Measurements from ENCODE around the gene KPNA1.

Gene KPNA1

DNA sequence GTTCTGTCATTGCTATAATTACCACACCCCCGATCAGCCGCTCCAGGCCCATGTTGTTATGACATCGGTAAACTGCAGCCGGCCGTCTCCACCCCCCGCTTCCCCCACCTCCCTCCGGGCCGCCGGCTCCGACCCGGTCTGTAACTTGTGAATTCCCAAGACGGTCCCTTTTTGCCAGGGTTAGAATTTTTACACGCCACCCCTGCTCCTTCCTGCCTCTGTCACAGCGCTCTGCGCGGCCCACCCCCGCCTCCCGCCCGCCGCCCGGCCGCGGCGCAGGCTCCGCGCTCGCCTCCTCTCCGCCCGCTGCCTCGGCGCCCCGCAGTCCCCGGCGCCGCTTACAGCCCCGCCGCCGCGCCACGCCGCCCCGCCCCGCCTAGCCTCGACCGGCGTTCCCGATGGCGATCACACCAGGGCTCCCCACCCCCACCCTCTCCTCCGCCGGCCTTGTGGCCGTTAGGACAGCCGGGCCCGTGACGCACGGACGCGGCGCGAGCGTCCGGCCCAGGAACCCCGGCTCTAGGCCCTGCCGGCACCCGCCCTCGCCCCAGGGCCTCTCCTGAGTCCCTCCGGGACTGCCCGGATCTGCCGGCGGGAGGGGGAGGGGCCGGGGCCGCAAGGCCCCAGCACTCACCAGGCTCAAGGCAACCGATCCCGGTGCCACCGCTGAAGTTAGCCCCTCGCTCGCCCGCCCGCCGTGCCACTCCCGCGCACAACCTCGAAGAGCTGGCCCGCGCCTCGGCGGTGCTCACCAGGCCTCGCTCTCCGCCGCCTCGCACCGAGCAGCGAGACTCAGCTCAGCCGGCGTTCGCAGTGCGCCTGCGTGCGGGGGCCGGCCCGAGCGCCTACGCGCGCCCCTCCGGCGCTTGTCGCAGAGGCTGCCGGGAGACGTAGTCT lies at the start of gene KPNA1:
TSS of gene KPNA1 (minus strand) at position 817 of the 897 bp plus-strand sequence. CDS start 18,374 bp downstream, outside the sequence.
- peak; percentile 73 to 81 for DNase-seq (ENCODE audit: low read depth in 2 of 2)

DNA sequence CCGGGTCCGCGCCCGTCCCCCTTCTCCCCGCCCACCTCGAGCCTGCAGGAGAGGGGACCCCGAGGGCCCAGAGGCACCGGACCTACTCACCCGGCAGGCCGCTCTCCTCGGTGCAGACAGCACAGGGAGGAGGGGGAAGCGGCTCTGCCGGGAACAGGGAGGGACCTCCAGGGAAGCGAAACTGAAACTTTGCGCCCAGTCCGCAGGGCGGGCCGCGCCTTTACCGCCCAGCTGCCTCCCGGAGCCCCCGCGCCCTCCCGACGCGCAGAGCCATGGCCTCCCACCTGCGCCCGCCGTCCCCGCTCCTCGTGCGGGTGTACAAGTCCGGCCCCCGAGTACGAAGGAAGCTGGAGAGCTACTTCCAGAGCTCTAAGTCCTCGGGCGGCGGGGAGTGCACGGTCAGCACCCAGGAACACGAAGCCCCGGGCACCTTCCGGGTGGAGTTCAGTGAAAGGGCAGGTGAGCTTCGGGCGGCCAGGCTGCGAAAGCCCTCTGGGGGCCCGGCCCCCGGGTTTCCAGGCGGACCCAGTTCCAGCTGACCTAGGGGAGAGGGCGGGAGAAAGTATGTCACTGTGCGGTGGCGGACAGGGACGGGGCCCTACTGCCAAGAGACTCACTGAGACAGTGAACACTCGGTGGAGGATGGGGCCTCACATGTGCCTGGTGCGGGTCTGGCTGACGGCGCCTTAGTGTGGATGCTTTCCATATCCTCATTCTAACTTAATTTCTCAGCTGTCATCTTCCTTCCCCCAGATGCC lies 49.6 kb upstream of the KPNA1 start, which contains the start of the genes DTX3L and PARP9:
TSS of gene DTX3L (plus strand) at position 184 of the 758 bp plus-strand sequence. CDS start at position 273, 89 bp downstream.
TSS of gene PARP9 (minus strand) at position 146 of the 758 bp plus-strand sequence. CDS start 4,680 bp downstream, outside the sequence.
- DNase-seq (ENCODE audit: low read depth in 2 of 2), result peak; percentile 72 to 76

DNA sequence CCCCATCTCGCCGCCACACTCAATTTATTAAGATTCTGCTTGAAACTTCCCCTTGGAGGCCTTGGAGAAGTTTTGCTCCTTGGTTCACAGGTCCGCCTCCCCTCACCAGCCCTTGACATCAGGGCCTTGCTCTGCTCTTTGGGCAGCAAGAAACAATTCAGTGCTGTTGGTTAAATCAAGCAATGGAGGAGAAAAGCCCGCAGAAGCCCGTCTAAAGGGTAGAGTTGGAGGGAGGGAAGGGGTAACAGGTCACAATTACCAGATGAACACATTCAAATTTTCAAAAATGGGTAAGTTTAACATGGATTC lies 48.9 kb upstream of the KPNA1 start:
- no peak for DNase-seq (ENCODE audit: low read depth in 2 of 2)

DNA sequence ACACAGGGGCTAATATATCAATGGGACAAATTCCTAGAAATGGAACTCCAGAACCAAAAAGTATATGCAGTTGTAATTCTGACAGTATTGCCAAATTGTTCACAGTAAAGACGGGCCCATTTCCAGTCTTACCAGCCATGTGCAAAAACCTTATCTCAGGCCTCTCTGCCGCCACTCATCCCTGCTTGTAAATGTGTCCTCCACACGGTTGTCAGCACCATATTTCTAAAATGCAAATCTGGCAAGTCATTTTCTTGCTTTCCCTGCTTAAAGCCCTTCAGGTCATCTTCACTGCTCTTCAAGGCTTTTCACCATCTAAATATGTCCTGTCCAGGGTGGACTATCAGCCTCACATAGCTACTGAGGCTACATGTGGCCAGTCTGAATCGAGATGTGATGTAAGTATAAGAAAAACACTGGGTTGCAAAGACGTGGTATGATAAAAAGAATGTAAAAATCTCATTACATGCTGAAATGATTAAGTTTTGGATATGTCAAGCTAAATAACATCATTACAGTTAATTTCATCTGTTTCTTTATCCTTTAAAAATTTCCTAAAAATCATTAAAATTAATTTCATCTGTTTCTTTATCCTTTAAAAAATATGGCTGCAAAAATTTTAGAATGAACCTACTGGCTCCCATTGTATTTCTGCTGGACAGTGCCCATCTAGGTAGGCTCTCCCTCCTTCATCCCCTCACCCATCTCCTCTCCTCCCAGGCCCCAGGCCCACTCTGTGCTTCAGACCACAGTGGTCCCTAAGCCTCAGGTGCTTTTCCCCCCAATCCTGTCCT lies 48.4 kb upstream of the KPNA1 start:
- no peak for DNase-seq (ENCODE audit: low read depth in 2 of 2)

DNA sequence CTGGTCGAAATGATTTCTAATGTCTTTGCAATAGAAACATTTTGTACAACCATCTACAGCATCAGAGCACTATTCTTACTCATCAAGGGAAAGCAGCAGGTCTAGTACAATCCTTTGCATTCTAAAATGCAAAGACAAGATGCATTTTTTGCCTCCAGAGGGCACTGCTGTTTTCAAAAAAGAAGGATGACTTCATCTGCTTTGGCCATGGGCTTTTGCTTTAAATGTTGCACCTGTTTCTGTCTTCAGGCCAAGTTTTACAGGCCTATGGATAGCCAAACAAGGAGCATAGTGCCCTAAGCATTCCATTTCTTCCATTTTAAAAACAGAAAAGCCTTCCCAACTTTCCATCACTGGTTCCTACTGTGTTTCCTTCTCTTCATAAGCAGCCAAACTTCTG lies 45.9 kb upstream of the KPNA1 start:
- DNase-seq (ENCODE audit: low read depth in 2 of 2), result peak in 1 of 2 donors; percentile 44

DNA sequence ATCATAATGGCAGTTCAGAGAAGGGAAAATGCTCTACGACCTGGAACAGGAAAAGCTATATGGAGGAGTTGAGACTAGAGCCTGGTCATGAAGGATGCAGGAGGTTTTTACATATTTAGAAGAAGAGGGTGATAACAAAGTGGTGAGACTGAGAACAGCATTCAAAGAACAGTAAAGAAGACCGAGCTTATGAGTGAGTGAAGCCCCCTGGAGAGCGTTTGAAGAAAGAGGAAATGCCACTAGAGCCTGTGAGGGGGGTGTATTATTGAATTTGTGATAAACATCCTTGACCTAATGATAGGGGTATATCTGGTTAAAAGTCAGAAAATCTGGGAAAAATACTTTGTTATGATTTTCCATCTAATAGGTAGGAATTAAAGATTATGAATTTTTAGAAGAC lies 45.2 kb upstream of the KPNA1 start:
- DNase-seq (ENCODE audit: low read depth in 2 of 2), result no peak

DNA sequence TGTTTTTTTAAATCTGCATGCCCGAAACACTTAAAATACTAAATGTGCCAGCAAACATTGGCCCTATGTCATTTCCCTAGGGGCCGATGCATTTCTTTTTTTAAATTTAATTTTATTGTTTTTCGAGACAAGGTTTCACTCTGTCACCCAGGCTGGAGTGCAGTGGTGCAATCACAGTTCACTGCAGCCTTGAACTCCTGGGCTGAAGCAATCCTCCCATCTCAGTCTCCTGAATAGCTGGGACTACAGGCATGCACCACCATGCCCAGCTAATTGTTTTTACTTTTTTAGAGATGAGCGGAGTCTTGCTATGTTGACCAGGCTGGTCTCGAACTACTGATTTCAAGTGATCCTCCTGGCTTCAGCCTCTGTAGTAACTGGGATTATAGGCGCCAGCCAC lies 43.9 kb upstream of the KPNA1 start:
- no peak for DNase-seq (ENCODE audit: low read depth in 2 of 2)

DNA sequence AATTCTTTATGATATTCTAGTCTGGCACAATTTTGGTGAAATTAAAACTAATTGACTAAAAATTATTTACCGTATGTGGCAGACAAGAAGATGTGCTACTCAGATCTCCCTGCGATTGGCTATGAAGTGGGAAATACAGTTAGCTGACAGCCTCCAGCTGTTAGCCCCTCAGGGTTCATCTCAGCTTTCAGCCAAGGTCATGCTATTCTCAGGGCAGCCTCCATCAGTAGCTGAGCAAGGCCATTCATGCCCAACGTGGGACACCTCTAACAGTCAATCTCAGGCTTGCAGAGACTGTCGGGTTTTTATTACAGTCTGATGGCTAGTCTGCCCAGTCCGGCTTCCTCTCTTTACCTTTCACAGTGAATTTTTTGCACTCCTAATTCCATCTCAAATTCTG lies 42.6 kb upstream of the KPNA1 start:
- no peak for DNase-seq (ENCODE audit: low read depth in 2 of 2)

DNA sequence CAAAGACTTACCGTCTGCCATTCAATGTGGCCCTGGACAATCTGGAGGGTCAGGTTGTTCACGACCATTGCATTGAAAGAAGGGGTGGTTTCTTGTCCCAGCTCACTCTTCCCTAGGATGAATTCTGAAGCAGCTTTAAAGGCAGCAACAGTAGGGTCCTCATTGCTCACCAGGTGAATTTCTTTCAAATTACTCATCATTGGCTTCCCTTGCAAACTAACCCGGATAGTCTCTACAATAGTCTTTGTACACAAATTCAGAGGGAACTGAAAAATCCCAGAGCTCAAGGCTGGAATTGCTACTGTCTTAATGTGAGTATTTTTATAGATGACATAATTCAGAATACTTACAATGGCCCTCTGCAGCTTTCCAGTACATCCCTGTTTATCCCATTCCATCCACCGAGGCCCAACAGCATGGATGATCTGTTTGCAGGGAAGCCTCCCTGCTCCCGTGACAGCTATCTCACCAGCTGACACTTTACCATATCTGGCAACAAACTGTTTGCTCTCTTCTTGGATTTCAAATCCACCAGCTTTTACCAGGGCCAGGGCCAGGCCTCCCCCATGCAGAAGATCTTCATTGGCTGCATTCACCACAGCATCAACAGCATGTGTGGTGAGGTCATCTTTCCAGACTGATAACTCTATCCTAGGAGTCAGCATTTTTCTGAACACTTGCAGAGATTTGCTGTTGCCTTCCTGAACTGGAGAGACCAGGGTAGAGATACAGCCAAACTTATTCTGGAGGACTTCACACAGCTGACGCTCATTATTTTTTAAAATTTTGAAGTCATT lies 40.7 kb upstream of the KPNA1 start:
- no peak for DNase-seq (ENCODE audit: low read depth in 2 of 2)

DNA sequence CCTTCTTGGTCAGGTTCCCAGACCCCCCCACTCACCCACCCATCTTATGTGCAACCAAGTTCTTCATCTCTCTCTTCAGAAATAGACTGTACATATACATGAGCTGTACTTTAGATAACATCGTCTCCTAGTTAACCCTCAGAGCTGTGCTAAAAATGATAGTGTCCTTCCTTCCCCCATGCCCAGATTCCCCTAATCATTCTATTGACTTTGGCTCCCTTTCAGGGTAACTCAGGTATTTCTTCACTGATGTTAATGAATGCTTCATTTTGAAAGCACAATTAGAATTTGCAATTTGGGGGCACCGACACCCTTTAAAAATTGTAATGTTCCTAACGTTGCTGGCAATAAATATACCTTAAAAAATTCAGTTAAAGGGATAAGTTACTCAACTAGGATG lies 38.4 kb upstream of the KPNA1 start:
- no peak for DNase-seq (ENCODE audit: low read depth in 2 of 2)

DNA sequence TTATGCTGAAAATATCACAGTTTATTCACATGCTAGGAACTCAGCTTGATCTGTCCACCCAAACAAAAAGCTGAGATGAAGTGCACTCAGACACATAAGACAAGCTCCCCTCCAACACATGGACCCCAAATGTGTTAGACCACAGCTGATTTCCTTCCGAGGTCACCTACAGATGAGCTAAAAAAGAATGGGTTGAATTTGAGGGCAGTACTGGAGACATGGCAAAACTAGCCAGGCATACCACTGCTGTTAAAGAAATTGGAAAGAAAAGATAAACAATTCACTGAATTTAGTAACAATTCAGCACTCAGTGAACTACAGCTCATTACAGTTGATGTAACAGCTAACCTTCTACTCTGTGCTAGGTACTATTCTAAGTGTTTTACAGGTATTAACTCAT lies 33.9 kb upstream of the KPNA1 start:
- DNase-seq (ENCODE audit: low read depth in 2 of 2), result no peak

DNA sequence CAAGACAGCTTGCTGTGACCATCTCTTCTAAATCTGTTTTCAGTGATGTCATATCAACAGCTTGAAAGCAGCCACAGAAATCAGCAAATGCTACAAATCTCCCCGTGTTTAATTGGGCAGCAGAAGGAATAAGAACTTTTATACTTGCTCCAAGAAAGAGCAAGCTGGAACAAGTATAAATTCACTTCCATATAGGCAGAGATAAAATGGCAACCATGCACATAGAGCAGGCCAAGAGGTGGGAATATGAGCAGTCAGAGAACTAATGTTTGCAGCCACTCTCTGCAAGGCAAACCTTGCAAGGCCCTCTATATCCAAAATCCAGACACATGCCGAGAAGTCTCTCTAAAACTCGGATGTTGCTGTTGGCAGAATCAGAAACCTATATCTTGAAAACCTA lies 33.3 kb upstream of the KPNA1 start:
- DNase-seq (ENCODE audit: low read depth in 2 of 2), result no peak

DNA sequence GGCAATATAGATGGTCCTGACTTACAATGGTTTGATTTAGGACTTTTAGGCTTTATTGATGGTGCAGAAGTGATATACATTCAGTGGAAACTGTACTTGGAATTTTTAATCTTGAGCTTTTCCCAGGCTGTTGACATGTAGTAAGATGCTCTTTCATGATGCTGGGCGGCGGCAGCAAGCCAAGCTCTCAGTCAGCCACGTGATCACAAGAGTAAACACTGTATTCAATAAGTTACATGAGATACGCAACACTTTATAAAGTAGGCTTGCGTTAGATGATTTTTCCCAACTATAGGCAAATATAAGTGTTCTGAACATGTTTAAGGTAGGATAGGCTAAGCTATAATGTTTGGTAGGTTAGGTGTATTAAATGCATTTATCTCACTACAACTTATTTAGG lies 31.4 kb upstream of the KPNA1 start:
- no peak for DNase-seq (ENCODE audit: low read depth in 2 of 2)

DNA sequence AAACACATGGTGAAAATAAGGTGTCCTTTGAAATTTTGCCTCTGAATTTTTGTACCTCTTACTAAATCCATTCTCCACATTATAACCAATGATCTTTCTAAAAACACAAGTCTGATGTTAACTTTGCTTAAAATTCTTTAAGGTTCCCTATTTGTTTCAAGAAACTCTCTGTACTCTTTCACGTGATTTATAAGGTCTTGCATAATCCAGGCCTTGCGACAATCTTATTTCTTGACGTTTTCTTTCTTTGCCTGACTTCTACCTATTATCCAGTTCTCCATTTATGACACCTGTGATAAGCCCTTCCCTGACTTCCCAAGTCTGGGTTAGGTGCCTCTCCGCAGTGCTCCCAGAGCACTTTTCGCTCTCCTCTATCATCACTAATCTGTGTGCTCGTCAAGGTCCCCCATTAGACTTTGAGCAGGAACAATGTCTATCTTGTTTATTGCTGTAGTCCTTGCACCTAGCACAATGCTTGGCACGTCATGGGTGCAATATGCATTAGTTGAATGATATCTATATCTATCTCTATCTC lies 24.3 kb upstream of the KPNA1 start:
- DNase-seq (ENCODE audit: low read depth in 2 of 2), result no peak

DNA sequence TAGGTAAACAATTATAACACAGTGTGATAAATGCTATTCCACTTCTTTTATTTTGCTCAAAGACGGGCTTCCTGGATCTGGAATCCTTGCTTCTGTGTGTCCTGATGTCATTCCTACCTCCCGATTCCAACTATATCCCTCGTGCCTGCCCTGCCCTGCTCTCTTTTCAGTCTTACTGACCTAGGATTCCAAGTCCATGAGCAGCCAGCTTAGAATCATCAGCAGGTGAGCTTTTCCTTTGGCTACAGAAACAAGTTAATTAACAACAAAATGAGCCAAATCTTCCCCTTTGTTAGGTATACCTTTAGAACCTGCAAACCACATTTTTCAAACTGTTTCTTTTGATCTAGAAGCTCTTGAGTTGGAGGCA lies 21.9 kb upstream of the KPNA1 start:
- DNase-seq (ENCODE audit: low read depth in 2 of 2), result no peak

DNA sequence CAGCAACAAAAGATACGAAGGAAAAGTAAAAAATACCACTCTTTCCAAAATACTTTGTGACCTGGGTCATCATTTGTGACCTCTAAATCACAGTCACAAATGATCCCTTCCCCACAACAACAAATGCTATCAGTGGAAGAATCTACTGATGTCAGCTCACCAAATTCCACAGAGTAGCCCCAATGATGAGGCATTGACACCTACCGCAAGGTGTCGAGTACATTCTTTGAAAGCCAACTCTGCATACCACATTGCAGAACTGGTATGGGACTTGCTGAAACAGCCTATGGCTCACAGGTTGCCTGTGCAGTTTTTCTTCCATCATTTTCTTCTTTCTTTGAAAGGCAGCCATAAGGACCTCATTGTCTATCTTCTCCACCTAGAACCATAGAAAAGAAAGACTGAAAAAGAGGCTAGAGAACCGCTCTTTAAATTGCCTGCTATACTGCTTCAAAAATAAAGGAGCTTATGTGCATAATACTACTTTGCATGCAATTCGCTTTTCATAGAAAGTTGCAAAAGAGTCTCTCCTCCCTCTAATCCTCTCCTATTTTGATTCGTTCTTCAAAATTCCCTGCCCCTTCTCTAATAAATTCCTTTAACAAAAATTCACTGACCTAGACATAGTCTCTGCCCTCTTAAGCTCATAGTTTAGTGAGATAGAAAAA lies 21.4 kb upstream of the KPNA1 start:
- DNase-seq (ENCODE audit: low read depth in 2 of 2), result no peak

DNA sequence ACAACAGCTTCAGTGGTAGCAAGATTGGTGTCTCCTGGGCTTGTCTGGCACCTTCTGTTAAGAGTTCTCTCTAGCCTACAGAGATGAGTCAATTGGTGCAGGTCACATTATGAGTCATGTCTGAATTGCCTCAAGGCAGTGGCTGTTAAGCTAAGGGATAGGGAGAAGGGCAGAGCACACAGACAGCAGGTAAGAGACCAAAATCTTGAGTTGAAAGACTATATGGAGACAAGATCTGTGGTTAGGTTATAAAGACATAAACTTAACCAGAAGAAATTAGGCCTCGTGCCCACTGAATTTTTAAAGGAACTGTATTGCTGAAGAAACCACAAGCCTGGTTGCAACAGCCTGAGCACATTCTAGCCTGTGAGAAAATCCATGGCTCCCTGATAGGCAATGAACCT lies 19.2 kb upstream of the KPNA1 start:
- DNase-seq (ENCODE audit: low read depth in 2 of 2), result no peak

DNA sequence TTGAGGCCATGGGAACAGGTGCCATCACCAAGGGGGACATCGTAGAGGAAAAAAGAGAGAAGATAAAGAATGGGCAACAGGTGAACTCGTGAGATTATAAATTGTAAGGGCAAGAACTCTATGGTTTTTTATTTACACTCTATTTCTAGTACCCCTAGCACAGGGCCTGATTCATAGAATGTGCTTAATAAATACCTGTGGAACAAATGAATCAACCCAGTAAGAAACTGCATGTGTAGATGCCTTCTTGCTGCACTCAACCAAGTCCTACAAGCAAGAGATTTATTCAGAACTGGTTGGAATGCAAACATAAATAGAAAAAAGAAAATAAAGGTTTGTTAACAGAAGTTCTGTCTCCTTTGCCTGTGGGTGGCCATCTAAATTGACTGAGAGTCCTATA lies 18.7 kb upstream of the KPNA1 start:
- no peak for DNase-seq (ENCODE audit: low read depth in 2 of 2)

DNA sequence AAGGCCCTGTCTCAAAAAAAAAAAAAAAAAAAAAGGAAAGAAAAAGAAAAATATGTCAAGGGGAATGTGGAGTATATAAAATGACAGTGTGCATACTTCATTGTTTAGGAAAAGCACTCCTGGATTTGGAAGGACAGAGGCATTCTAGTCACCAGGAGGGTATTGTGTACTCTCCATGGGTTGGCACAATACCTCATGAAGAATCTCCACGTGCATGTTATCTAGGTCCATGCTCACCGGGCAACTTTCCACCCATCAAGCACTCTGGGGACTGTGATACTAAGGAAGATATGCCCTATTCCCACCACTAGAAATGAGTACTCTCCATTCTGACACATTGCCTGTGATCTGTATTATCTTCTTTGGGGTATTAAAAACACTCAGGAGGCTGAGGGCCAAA lies 15.4 kb upstream of the KPNA1 start:
- no peak for DNase-seq (ENCODE audit: low read depth in 2 of 2)

DNA sequence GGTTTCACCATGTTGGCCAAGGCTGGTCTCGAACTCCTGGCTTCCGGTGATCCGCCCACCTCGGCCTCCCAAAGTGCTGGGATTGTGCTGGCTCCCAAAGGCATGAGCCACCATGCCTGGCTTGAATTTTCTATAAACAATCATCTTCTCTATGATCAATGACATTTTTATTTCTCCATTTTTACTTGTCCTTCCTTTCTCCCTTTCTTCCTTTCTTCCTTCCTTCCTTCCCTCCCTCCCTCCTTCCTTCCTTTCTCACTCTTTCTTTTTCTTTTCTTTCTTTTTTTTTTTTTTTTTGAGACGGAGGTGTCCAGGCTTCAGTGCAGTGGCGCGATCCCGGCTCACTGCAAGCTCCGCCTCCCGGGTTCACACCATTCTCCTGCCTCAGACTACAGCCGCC lies 8.6 kb upstream of the KPNA1 start:
- no peak for DNase-seq (ENCODE audit: low read depth in 2 of 2)

DNA sequence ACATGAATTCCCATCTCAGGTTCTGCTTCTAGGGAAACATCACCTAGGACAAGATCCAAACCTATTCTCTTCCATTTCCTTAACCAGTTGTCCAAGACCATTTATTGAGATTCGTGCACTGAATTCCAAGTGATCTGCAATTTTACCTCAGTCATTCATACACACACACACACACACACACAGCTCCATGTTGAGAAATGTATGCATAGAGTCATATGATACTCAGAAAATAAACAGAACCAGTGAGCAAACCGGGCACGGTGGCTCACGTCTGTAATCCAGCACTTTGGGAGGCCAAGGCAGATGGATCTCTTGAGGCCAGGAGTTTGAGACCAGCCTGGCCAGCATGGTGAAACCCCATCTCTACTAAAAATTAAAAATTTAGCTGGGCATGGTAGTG lies 6.1 kb upstream of the KPNA1 start:
- DNase-seq (ENCODE audit: low read depth in 2 of 2), result no peak
